Glutamatergic neuron (in vitro differentiated cells): ENCODE results near the gene CSH1. TPM values are rescaled to one million over a fixed set of nuclear protein-coding genes. Genes with fewer than 3 reads are reported as not detected.

Experiments used
- DNase-seq: peaks from one replicate; pipeline ENCODE4 v3.0.0; 2022
- H3K27ac Mint-ChIP-seq: one replicate; pipeline ENCODE4 v1.8.0; 2020; ENCODE audit warnings: mild to moderate bottlenecking, mixed read lengths, inconsistent platforms; ENCODE audit not compliant: unreplicated experiment
- H3K27me3 Mint-ChIP-seq: one replicate; pipeline ENCODE4 v1.8.0; 2020; ENCODE audit warnings: mild to moderate bottlenecking, moderate library complexity, mixed read lengths, inconsistent platforms; ENCODE audit not compliant: unreplicated experiment
- H3K36me3 Mint-ChIP-seq: one replicate; pipeline ENCODE4 v1.8.0; 2020; ENCODE audit warnings: mild to moderate bottlenecking, mixed read lengths, inconsistent platforms; ENCODE audit not compliant: unreplicated experiment
- H3K4me1 Mint-ChIP-seq: one replicate; pipeline ENCODE4 v1.8.0; 2020; ENCODE audit warnings: mild to moderate bottlenecking, low read depth, mixed read lengths, inconsistent platforms; ENCODE audit not compliant: unreplicated experiment
- H3K4me3 Mint-ChIP-seq: one replicate; pipeline ENCODE4 v1.8.0; 2020; ENCODE audit warnings: mild to moderate bottlenecking, mixed read lengths, inconsistent platforms; ENCODE audit not compliant: unreplicated experiment
- H3K9me3 Mint-ChIP-seq: one replicate; pipeline ENCODE4 v1.8.0; 2020; ENCODE audit warnings: mild to moderate bottlenecking, moderate library complexity, mixed read lengths, inconsistent platforms; ENCODE audit not compliant: unreplicated experiment
- total RNA-seq: library from RNA; stranded (reverse); fragmentation: NEBNext Ultra II Directional; extraction: Animal tissue kit (Norgen Biotek cat#: 25700); gene quantifications from one replicate; pipeline ENCODE4 v1.2.1, GENCODE V29; 2021; ENCODE audit not compliant: unreplicated experiment
- TF ChIP-seq, protein P1 (sequence below): fragments of 200-600 bp; sonication (generic); IDR thresholded peaks from one replicate; pipeline ENCODE4 v1.5.0; 2021; ENCODE audit not compliant: partially characterized antibody, unreplicated experiment

The CSH1 gene
- total RNA-seq, 1 donor from 2014 or later, result not detected

- TF ChIP-seq, protein P1, sequence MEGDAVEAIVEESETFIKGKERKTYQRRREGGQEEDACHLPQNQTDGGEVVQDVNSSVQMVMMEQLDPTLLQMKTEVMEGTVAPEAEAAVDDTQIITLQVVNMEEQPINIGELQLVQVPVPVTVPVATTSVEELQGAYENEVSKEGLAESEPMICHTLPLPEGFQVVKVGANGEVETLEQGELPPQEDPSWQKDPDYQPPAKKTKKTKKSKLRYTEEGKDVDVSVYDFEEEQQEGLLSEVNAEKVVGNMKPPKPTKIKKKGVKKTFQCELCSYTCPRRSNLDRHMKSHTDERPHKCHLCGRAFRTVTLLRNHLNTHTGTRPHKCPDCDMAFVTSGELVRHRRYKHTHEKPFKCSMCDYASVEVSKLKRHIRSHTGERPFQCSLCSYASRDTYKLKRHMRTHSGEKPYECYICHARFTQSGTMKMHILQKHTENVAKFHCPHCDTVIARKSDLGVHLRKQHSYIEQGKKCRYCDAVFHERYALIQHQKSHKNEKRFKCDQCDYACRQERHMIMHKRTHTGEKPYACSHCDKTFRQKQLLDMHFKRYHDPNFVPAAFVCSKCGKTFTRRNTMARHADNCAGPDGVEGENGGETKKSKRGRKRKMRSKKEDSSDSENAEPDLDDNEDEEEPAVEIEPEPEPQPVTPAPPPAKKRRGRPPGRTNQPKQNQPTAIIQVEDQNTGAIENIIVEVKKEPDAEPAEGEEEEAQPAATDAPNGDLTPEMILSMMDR, result no peak
- Mint-ChIP-seq H3K27me3 (peaks cover 17% of the 10 kb centered on the region), H3K27ac (no peak overlapping the region), H3K4me1 (no peaks in the 10 kb centered on the region), H3K4me3 (peak overlapping the region; percentile 67), H3K9me3 (peaks cover 15% of the 10 kb centered on the region), H3K36me3 (peaks cover 7% of the 10 kb centered on the region)
- DNase-seq, result no peak
Measured at GRCh38 chr17:63847525-63848249, 48.7 kb downstream of the CSH1 start.

GRCh38 chr17:63845509-63845908 lies 50.9 kb downstream of the CSH1 start:
- DNase-seq, result no peak
- Mint-ChIP-seq H3K36me3 (peaks cover 7% of the 10 kb centered on the region), H3K4me3 (no peak overlapping the region), H3K4me1 (peaks cover 8% of the 10 kb centered on the region), H3K27ac (no peak overlapping the region), H3K27me3 (peaks cover 28% of the 10 kb centered on the region), H3K9me3 (peaks cover 21% of the 10 kb centered on the region)
- TF ChIP-seq, protein P1, result no peak

Other genes starting within 250 kb of the CSH1 start
- gene LIMD2, start 196.4 kb downstream of the CSH1 start, total RNA-seq, result 311 TPM
- 58.8 TPM for gene STRADA, start 154.8 kb downstream of the CSH1 start, total RNA-seq
- gene CCDC47, start 123.0 kb downstream of the CSH1 start, total RNA-seq, result 56.4 TPM
- 181 TPM for gene DDX42, start 122.4 kb downstream of the CSH1 start, total RNA-seq
- 133 TPM for gene PSMC5, start 69.1 kb downstream of the CSH1 start, total RNA-seq
- 42.0 TPM for gene FTSJ3, start 68.9 kb downstream of the CSH1 start, total RNA-seq
- gene SMARCD2, start 53.9 kb downstream of the CSH1 start, total RNA-seq, result 84.5 TPM
- gene CSH2, start 22.9 kb downstream of the CSH1 start, total RNA-seq, result 0.56 TPM
- not detected for gene GH2, start 14.6 kb downstream of the CSH1 start, total RNA-seq
- gene CSHL1, start 14.7 kb upstream of the CSH1 start, total RNA-seq, result not detected
- gene GH1, start 22.3 kb upstream of the CSH1 start, total RNA-seq, result not detected
- not detected for gene CD79B, start 35.8 kb upstream of the CSH1 start, total RNA-seq
- 7.9 TPM for gene SCN4A, start 76.3 kb upstream of the CSH1 start, total RNA-seq
- gene PRR29, start 101.8 kb upstream of the CSH1 start, total RNA-seq, result not detected
- gene ICAM2, start 124.1 kb upstream of the CSH1 start, total RNA-seq, result not detected
- gene ERN1, start 233.6 kb upstream of the CSH1 start, total RNA-seq, result 6.9 TPM